NCI-H1436 treated with DMSO at 0.1 percent for 48 hours (cell line): ENCODE data around the gene TPH1.

ENCODE experiments used
- DNase-seq: peaks from one replicate; lab custom pipeline; 2025; lab: John Stamatoyannopoulos, UW

TPH1 gene

GRCh38 chr11:18046116-18046777, at the start of gene TPH1:
TPH1 (minus strand) TSS chr11:18046269; CDS start chr11:18040762, 5,507 bp downstream.
- no peak for DNase-seq

GRCh38 chr11:18093959-18094358, 47.9 kb upstream of the TPH1 start:
- DNase-seq: no peak

GRCh38 chr11:18091731-18092130, 45.7 kb upstream of the TPH1 start:
- DNase-seq: no peak

- DNase-seq: no peak
Measured at GRCh38 chr11:18088966-18089365, 42.9 kb upstream of the TPH1 start.

GRCh38 chr11:18088366-18088765, 42.3 kb upstream of the TPH1 start:
- DNase-seq: no peak

GRCh38 chr11:18081551-18081950, 35.5 kb upstream of the TPH1 start:
- DNase-seq: no peak

GRCh38 chr11:18080451-18080850, 34.4 kb upstream of the TPH1 start:
- no peak for DNase-seq

- no peak for DNase-seq
Measured at GRCh38 chr11:18078909-18079308, 32.8 kb upstream of the TPH1 start.

- DNase-seq: no peak
Measured at GRCh38 chr11:18075444-18075843, 29.4 kb upstream of the TPH1 start.

GRCh38 chr11:18071098-18071705, 25.1 kb upstream of the TPH1 start:
- DNase-seq: no peak

- no peak for DNase-seq
Measured at GRCh38 chr11:18067372-18067771, 21.3 kb upstream of the TPH1 start.

GRCh38 chr11:18066626-18067025, 20.6 kb upstream of the TPH1 start:
- DNase-seq: no peak

GRCh38 chr11:18065572-18065971, 19.5 kb upstream of the TPH1 start:
- no peak for DNase-seq

GRCh38 chr11:18064450-18065054, 18.5 kb upstream of the TPH1 start:
- DNase-seq: no peak

GRCh38 chr11:18063862-18064434, 17.9 kb upstream of the TPH1 start:
- DNase-seq: peak; percentile 10

- DNase-seq: no peak
Measured at GRCh38 chr11:18063125-18063524, 17.1 kb upstream of the TPH1 start.

GRCh38 chr11:18061351-18061750, 15.3 kb upstream of the TPH1 start:
- DNase-seq: no peak

GRCh38 chr11:18056561-18057181, 10.6 kb upstream of the TPH1 start:
- DNase-seq: no peak

GRCh38 chr11:18054511-18055103, 8.5 kb upstream of the TPH1 start:
- DNase-seq: no peak

GRCh38 chr11:18050848-18051247, 4.8 kb upstream of the TPH1 start:
- no peak for DNase-seq

GRCh38 chr11:18036456-18036855, 9.6 kb downstream of the TPH1 start:
- DNase-seq: no peak

- no peak for DNase-seq
Measured at GRCh38 chr11:18027475-18027874, 18.6 kb downstream of the TPH1 start.
